Spleen (tissue), 11 donors: ENCODE data around the gene REPS2. TPM values are rescaled to one million over a fixed set of nuclear protein-coding genes. Genes with fewer than 3 reads are reported as not detected.
"Not testable (repeated sequence)": the region's sequence is repeated elsewhere in the genome, so short reads cannot be mapped to it uniquely, and the experiment has no call there.

Experiments
- DNase-seq: peaks from one replicate; pipeline ENCODE4 v3.0.0-alpha.2; 2020
- H3K27ac ChIP-seq, 8 donors: fragments of 200-600 bp; sonication (generic) in 7 of 8; 1 replicate in 4 of 8; 2 replicates in 4 of 8; pipeline versions ENCODE4 v1.5.0 to v1.8.0; 2016 to 2021; ENCODE audit warnings: inconsistent platforms in 4 of 8, mild to moderate bottlenecking in 4 of 8, moderate library complexity in 1 of 8
- H3K27me3 ChIP-seq, 7 donors: fragments of 200-600 bp; sonication (generic) in 6 of 7; replicated peaks in 1 of 7; 1 replicate in 4 of 7; 2 replicates in 3 of 7; pipeline versions ENCODE4 v1.5.0 to v1.8.0; 2016 to 2021; ENCODE audit warnings: inconsistent platforms in 3 of 7, mild to moderate bottlenecking in 1 of 7
- H3K36me3 ChIP-seq, 6 donors: fragments of 200-600 bp; sonication (generic) in 5 of 6; 1 replicate in 4 of 6; 2 replicates in 2 of 6; pipeline versions ENCODE4 v1.5.0 to v1.8.0; 2016 to 2021; ENCODE audit warnings: inconsistent platforms in 2 of 6
- H3K4me1 ChIP-seq, 6 donors: fragments of 200-600 bp; sonication (generic) in 5 of 6; 1 replicate in 3 of 6; 2 replicates in 3 of 6; pipeline versions ENCODE4 v1.5.0 to v1.8.0; 2016 to 2021; ENCODE audit warnings: inconsistent platforms in 3 of 6
- H3K4me3 ChIP-seq, 8 donors: fragments of 200-600 bp; sonication (generic) in 7 of 8; 1 replicate in 4 of 8; 2 replicates in 4 of 8; pipeline versions ENCODE4 v1.5.0 to v1.8.0; 2016 to 2021; ENCODE audit warnings: inconsistent platforms in 4 of 8, mild to moderate bottlenecking in 4 of 8, moderate library complexity in 2 of 8
- H3K9me3 ChIP-seq, 8 donors: fragments of 200-600 bp; sonication (generic) in 7 of 8; 1 replicate in 4 of 8; 2 replicates in 4 of 8; pipeline versions ENCODE4 v1.5.0 to v1.8.0; 2016 to 2021; ENCODE audit warnings: inconsistent platforms in 4 of 8
- CTCF ChIP-seq, 11 experiments: fragments of 200-600 bp in 7 of 11; fragments of 450-650 bp in 4 of 11; sonication (generic) in 4 of 11; IDR thresholded peaks in 8 of 11; conservative IDR thresholded peaks in 3 of 11; 1 replicate in 7 of 11; 2 replicates in 4 of 11; pipeline versions ENCODE4 v1.4.0 to v1.8.0; 2016 to 2021; ENCODE audit warnings: antibody characterized with exemption in 11 of 11, inconsistent platforms in 4 of 11, mild to moderate bottlenecking in 1 of 11
- POLR2A ChIP-seq, 3 donors: fragments of 450-650 bp; IDR thresholded peaks; one replicate each; pipeline ENCODE4 v1.5.1; 2017; ENCODE audit warnings: antibody characterized with exemption in 3 of 3, mild to moderate bottlenecking in 1 of 3
- POLR2AphosphoS5 ChIP-seq, 3 donors: sonication (generic); formaldehyde crosslinking; IDR thresholded peaks; one replicate each; pipeline ENCODE4 v1.5.1; 2017; ENCODE audit warnings: antibody characterized with exemption in 3 of 3
- WGBS, 5 donors: extraction: QIAGEN DNeasy Blood & Tissue Kit in 3 of 5; methylation state at CpG; one replicate each; pipeline versions ENCODE4 v1.1.5 to v1.1.7; 2013 to 2018; 5-methylcytosine and 5-hydroxymethylcytosine counted together
- intact Hi-C: fragments of 100-400 bp; cut with DNase I; formaldehyde crosslinking; loops from one replicate; pipeline ENCODE4 v1.15.0; 2023; ENCODE audit warnings: low total_unique reads
- polyA plus RNA-seq, 3 donors: library from polyadenylated mRNA; stranded (reverse); fragments of 200-250 nt; gene quantifications; one replicate each; pipeline ENCODE4 v1.2.1, GENCODE V29; 2013
- total RNA-seq, 7 donors: library from RNA; depleted of rRNA in 3 of 7; stranded (reverse); fragments of >200 nt in 3 of 7; fragmentation: NEBNext Ultra II Directional in 4 of 7; extraction: Animal tissue kit (Norgen Biotek cat#: 25700) in 4 of 7; gene quantifications; one replicate each; pipeline versions ENCODE4 v1.1.0 to v1.2.1, GENCODE V29; 2016 to 2021
- donor health status: healthy with polysubstance abuse.
- donor health status: DM: no; HTN: no; CAD: no; lungs with moderate emphysema.
- donor health status: DM: no; HTN: no; CAD: no.
- donor health status: Bipolar disorder and iron deficiency.
- donor health status: healthy.
- donor health status: DM: no; HTN: no; CAD: no.
- donor health status: DM: yes; HTN: yes; CAD: no.

The REPS2 gene
- total and polyA plus RNA-seq, 10 donors: 1.5 to 18.3 (median 8.0) TPM

- 38 to 49% (median 39%) methylated on average over 7 of the region's 7 CpGs for WGBS, 5 donors
- DNase-seq: no peak
- Histone ChIP-seq H3K27ac (no peak overlapping the region), H3K27me3 (peaks cover 0 to 16% (median 0%) of the 10 kb centered on the region in 7 donors), H3K36me3 (no peaks in the 10 kb centered on the region), H3K9me3 (no peaks in the 10 kb centered on the region), H3K4me1 (peaks cover 0 to 19% (median 3%) of the 10 kb centered on the region in 6 donors), H3K4me3 (no peak overlapping the region)
- intact Hi-C loops: no loop called here
- no peak for TF ChIP-seq POLR2A (IDR thresholded peaks at IDR 0.05)
- TF ChIP-seq POLR2AphosphoS5 (IDR thresholded peaks at IDR 0.05): no peak
- TF ChIP-seq CTCF (IDR thresholded peaks at IDR 0.05 in 8 of 11, conservative IDR thresholded peaks at IDR 0.05 in 3 of 11): no peak
Measured at GRCh38 chrX:16953606-16954211, 7.3 kb downstream of the REPS2 start.

DNA sequence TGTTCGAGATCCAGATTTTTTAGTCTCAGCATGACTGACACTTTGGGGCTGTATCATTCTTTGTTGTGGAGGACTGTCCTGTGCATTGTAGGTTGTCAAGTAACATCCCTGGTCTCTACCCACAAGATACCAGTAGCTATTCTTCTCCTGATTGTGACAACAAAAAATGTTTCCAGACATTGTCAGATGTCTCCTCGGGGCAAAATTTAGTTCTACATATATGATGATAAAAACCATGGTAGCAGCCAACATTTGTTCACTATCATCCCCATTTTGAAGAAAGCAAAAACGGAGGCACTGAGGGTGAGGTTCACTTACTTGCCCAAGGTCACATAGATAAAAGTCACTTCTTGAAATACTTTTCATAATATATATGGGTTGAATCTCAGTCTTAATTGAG is 11.3 kb downstream of the REPS2 start:
- Histone ChIP-seq H3K9me3 (no peaks in the 10 kb centered on the region), H3K36me3 (no peaks in the 10 kb centered on the region), H3K27ac (no peak overlapping the region), H3K4me1 (peaks cover 0 to 19% (median 3%) of the 10 kb centered on the region in 6 donors), H3K4me3 (no peak overlapping the region), H3K27me3 (peaks cover 0 to 28% (median 0%) of the 10 kb centered on the region in 7 donors)
- intact Hi-C loops: no loop called here
- DNase-seq: no peak
- TF ChIP-seq POLR2A (IDR thresholded peaks at IDR 0.05) (no peak), POLR2AphosphoS5 (IDR thresholded peaks at IDR 0.05) (no peak), CTCF (IDR thresholded peaks at IDR 0.05 in 8 of 11, conservative IDR thresholded peaks at IDR 0.05 in 3 of 11) (no peak)
- 75 to 92% (median 83%) methylated on average over 3 of the region's 3 CpGs for WGBS, 5 donors

DNA sequence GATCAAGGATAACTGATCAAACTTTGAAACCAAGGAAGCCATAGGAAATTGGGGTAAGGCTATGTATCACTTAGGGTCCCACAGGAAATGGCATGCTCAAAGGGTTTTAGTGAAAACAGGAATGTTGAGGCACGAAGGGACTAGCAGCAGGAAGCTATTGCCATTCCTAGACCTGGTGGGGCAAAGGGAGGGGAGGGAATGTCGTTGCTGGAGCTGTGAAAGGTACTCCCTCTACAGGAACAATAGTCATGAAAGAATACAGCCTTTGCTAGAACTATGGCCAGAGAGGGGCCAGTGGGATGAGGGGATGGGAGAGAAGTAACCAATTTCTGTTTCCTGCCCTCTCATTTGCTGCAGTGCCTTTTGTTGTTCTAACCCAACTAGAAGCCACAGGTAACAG is 11.9 kb downstream of the REPS2 start:
- Histone ChIP-seq H3K4me1 (peaks cover 0 to 19% (median 3%) of the 10 kb centered on the region in 6 donors), H3K36me3 (no peaks in the 10 kb centered on the region), H3K27ac (no peak overlapping the region), H3K9me3 (no peaks in the 10 kb centered on the region), H3K4me3 (no peak overlapping the region), H3K27me3 (peaks cover 0 to 28% (median 0%) of the 10 kb centered on the region in 7 donors)
- intact Hi-C loops: no loop called here
- DNase-seq: no peak
- WGBS, 5 donors: 29 to 63% (median 57%) methylated on average over 2 of the region's 2 CpGs
- TF ChIP-seq POLR2AphosphoS5 (IDR thresholded peaks at IDR 0.05): no peak
- TF ChIP-seq POLR2A (IDR thresholded peaks at IDR 0.05): no peak
- no peak for TF ChIP-seq CTCF (IDR thresholded peaks at IDR 0.05 in 8 of 11, conservative IDR thresholded peaks at IDR 0.05 in 3 of 11)

DNA sequence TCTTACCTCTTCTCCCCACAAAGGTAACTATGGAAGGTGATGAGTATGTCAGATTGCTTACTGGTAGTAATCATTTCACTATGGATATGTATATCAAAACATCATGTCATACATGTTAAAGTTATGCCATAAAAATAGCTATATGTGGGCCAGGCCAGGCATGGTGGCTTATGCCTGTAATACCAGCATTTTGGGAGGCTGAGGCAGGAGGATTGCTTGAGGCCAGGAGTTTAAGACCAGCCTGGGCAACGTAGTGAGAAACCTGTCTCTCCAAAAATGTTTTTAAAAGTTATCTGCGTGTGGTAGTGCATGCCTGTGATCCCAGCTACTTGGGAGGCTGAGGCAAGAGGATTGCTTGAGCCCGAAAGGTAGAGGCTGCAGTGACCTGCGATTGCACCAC is 16.2 kb downstream of the REPS2 start:
- H3K4me1 ChIP-seq, DNase-seq, H3K27ac ChIP-seq, intact Hi-C loops, H3K36me3 ChIP-seq, H3K9me3 ChIP-seq, H3K4me3 ChIP-seq: not testable (repeated sequence)
- H3K27me3 ChIP-seq: peaks cover 0 to 17% (median 0%) of the 10 kb centered on the region in 7 donors
- 84 to 96% (median 90%) methylated on average over 4 of the region's 4 CpGs for WGBS, 5 donors
